MCF 10A (cell line): ENCODE results near the gene FAM131C. TPM values are rescaled to one million over a fixed set of nuclear protein-coding genes. Genes with fewer than 3 reads are reported as not detected.
"Not testable (repeated sequence)": the region's sequence is repeated elsewhere in the genome, so short reads cannot be mapped to it uniquely, and the experiment has no call there.

Experiments
- BruUV-seq: library from RNA; stranded (reverse); fragments of 400-500 nt; replicated peaks from 2 replicates; lab custom pipeline; 2021; lab: Mats Ljungman, UMichigan
- CTCF ChIA-PET: fragments of 300-600 bp; sonication (Branson Sonifier 250); formaldehyde crosslinking; extraction: SDS; loops from one replicate; lab custom pipeline; 2021; ENCODE audit warnings: antibody characterized with exemption, inconsistent platforms; lab: Yijun Ruan, JAX
- POLR2A ChIA-PET: fragments of 300-600, 350-650 bp; sonication (Branson Sonifier 250); formaldehyde crosslinking; extraction: SDS; loops from one replicate; lab custom pipeline; 2020; ENCODE audit warnings: antibody characterized with exemption, inconsistent platforms; lab: Yijun Ruan, JAX
- DNase-seq: peaks from one replicate; pipeline ENCODE4 v3.0.0-alpha.2; 2018; ENCODE audit not compliant: unreplicated experiment
- H3K27ac Mint-ChIP-seq: one replicate; pipeline ENCODE4 v1.8.0; 2022; ENCODE audit warnings: mild to moderate bottlenecking, low read depth, mixed read lengths; ENCODE audit not compliant: unreplicated experiment
- H3K27me3 Mint-ChIP-seq: one replicate; pipeline ENCODE4 v1.8.0; 2022; ENCODE audit warnings: mixed read lengths; ENCODE audit not compliant: insufficient read depth, unreplicated experiment
- H3K36me3 Mint-ChIP-seq: one replicate; pipeline ENCODE4 v1.8.0; 2022; ENCODE audit warnings: mild to moderate bottlenecking, moderate library complexity, mixed read lengths; ENCODE audit not compliant: insufficient read depth, unreplicated experiment
- H3K4me1 Mint-ChIP-seq: one replicate; pipeline ENCODE4 v1.8.0; 2022; ENCODE audit warnings: mixed read lengths; ENCODE audit not compliant: insufficient read depth, unreplicated experiment
- H3K4me3 Mint-ChIP-seq: one replicate; pipeline ENCODE4 v1.8.0; 2022; ENCODE audit warnings: mild to moderate bottlenecking, moderate library complexity, mixed read lengths; ENCODE audit not compliant: unreplicated experiment
- H3K9me3 Mint-ChIP-seq: one replicate; pipeline ENCODE4 v1.8.0; 2022; ENCODE audit warnings: mixed read lengths; ENCODE audit not compliant: unreplicated experiment
- CTCF ChIP-seq: fragments of 200-600 bp; IDR thresholded peaks from one replicate; pipeline ENCODE4 v1.8.0; 2022; ENCODE audit warnings: antibody characterized with exemption, mild to moderate bottlenecking; ENCODE audit not compliant: unreplicated experiment
- intact Hi-C: fragments of 100-400 bp; cut with micrococcal nuclease; formaldehyde crosslinking; loops from 2 replicates; pipeline ENCODE4 v1.14.1; 2022
- total RNA-seq: library from RNA; stranded (reverse); gene quantifications from 2 replicates; pipeline ENCODE4 v1.2.3, GENCODE V29; 2022

Gene FAM131C
- total RNA-seq, 1 experiment from 2014 or later: not detected

DNA sequence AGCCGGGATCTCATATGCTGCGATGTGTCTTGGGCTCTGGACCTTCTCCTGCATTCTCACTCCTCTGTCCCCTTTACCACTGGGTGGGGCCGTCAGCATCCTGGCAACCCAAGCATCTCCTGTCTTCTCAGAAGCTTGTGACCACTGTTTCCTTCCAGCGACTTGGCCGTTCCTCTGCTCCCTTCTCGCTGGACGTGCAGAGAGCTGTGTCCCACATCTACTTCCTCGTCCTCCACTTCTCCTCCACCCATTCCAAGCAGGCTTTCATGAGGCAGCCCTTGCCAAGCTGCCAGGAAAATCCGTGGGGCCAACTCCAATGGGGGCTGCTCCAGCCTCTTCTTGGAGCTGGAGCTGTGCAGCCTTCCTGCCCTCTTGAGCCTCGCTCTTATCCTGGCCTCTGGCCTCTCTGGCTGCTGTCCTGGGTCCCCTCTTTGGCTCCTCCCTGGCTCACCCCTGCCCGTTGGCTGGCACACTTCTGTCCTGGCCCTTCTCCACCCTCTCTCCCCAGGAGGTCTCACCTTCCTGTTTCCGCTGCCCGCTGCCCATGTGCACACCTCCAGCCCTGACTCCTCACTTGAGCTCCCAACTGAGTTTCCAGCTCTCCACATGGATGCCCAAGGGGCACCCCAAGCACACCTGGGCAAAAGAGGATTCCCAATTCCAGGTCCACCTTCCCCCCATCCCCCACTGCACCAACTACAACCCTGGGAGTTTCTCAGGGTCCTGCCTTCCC, 8.7 kb downstream of the FAM131C start:
- intact Hi-C loops: no loop called here
- Mint-ChIP-seq H3K9me3 (no peaks in the 10 kb centered on the region), H3K27ac (no peak overlapping the region), H3K4me1 (peaks cover 6% of the 10 kb centered on the region), H3K36me3 (no peaks in the 10 kb centered on the region), H3K27me3 (peaks cover 30% of the 10 kb centered on the region), H3K4me3 (no peak overlapping the region)
- BruUV-seq: no TSS peak
- ChIA-PET CTCF (interaction anchor here (1.3 to 1.5 kb wide), 2 partner anchors 8 to 9 kb away, joined by 3 to 4 read pairs; no protein-coding TSS in a partner anchor), POLR2A (interaction anchor here (0.7 kb wide), 1 partner anchor 308 kb away, joined by 3 read pairs; no protein-coding TSS in a partner anchor)
- DNase-seq: no peak
- TF ChIP-seq CTCF: no peak

- ChIA-PET POLR2A (no interaction called here), CTCF (interaction anchor here (1.3 to 1.5 kb wide), 2 partner anchors 7 to 9 kb away, joined by 3 to 4 read pairs; no protein-coding TSS in a partner anchor)
- no peak overlapping the region for H3K4me3 Mint-ChIP-seq
- no TSS peak for BruUV-seq
- H3K27ac Mint-ChIP-seq: no peak overlapping the region
- no peaks in the 10 kb centered on the region for H3K9me3 Mint-ChIP-seq
- no peak for DNase-seq
- H3K36me3 Mint-ChIP-seq: no peaks in the 10 kb centered on the region
- peaks cover 30% of the 10 kb centered on the region for H3K27me3 Mint-ChIP-seq
- intact Hi-C loops: no loop called here
- TF ChIP-seq CTCF: no peak
- H3K4me1 Mint-ChIP-seq: peaks cover 6% of the 10 kb centered on the region
These were observed 9.5 kb downstream of the FAM131C start for GRCh38 chr1:16063921-16064320.

GRCh38 chr1:16063226-16063829, 10.1 kb downstream of the FAM131C start:
- no peaks in the 10 kb centered on the region for H3K9me3 Mint-ChIP-seq
- no TSS peak for BruUV-seq
- no peak overlapping the region for H3K4me3 Mint-ChIP-seq
- peaks cover 30% of the 10 kb centered on the region for H3K27me3 Mint-ChIP-seq
- ChIA-PET POLR2A (no interaction called here), CTCF (no interaction called here)
- DNase-seq: no peak
- peaks cover 6% of the 10 kb centered on the region for H3K4me1 Mint-ChIP-seq
- H3K27ac Mint-ChIP-seq: no peak overlapping the region
- intact Hi-C loops: no loop called here
- TF ChIP-seq CTCF: no peak
- no peaks in the 10 kb centered on the region for H3K36me3 Mint-ChIP-seq

- H3K27me3 Mint-ChIP-seq: peaks cover 30% of the 10 kb centered on the region
- POLR2A ChIA-PET, H3K4me3 Mint-ChIP-seq, DNase-seq, H3K4me1 Mint-ChIP-seq, BruUV-seq, intact Hi-C loops, CTCF ChIA-PET, H3K27ac Mint-ChIP-seq, H3K36me3 Mint-ChIP-seq, H3K9me3 Mint-ChIP-seq: not testable (repeated sequence)
These were observed 10.8 kb downstream of the FAM131C start for GRCh38 chr1:16062687-16063075.

DNA sequence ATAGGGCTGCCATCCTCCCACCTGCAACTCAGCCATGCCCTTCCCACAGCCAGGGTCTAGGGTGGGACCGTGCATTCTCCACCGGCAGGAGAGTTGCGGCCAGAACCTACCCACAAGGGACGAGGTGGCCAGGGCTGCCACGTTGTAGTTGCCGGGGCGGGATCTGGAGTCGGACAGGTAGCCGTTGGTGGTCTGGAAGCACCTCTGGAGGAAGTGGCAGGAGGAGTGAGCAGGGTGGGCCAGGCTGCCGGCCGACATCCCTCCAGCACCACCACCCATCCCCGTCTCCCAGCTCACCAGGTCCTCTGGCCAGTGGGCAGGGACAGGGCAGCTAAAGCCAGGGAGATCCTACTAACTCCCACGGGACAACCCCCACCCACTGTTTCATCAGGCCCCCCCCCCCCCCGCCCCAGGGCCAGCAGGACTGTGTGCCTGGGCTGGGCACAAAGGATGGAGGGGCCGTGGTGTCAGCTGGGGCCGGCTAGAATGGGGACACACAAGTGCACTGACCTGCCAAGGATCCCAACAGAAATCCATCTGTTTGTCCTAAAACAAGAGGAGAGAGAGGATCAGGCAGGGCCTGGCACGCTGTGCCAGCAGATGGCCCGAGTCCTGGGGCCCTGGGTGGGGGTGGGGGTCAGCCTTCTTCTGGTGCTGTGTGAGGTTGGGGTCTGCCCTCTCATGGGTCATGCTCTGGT, 11.3 kb downstream of the FAM131C start:
- CTCF ChIA-PET: interaction anchor here (0.6 to 1.0 kb wide), 2 partner anchors 11 to 140 kb away, joined by 3 read pairs; partner anchors contain the start of gene FAM131C
- BruUV-seq, H3K4me3 Mint-ChIP-seq: not testable (repeated sequence)

More for the DNA sequence above, 11.3 kb downstream of the FAM131C start:
- H3K36me3 Mint-ChIP-seq, intact Hi-C loops, H3K4me1 Mint-ChIP-seq, POLR2A ChIA-PET, H3K9me3 Mint-ChIP-seq, H3K27ac Mint-ChIP-seq, DNase-seq: not testable (repeated sequence)
- peaks cover 30% of the 10 kb centered on the region for H3K27me3 Mint-ChIP-seq
